Subcutaneous adipose tissue (tissue), 4 donors: ENCODE results near the gene IL22RA1. TPM values are rescaled to one million over a fixed set of nuclear protein-coding genes. Genes with fewer than 3 reads are reported as not detected.

Experiments
- CTCF ChIP-seq: fragments of 450-650 bp; IDR thresholded peaks from one replicate; pipeline ENCODE4 v1.5.1; 2016; ENCODE audit warnings: low read depth, mild to moderate bottlenecking, control low read depth, antibody characterized with exemption, moderate library complexity
- total RNA-seq, 4 donors: library from RNA; depleted of rRNA; stranded (reverse); fragments of >200 nt; gene quantifications; one replicate each; pipeline ENCODE4 v1.1.0, GENCODE V29; 2016

IL22RA1 gene
- total RNA-seq, 4 donors from 2014 or later = 0.19 TPM; not detected in 3

- no peak for TF ChIP-seq CTCF
Measured at GRCh38 chr1:24186031-24186710, 43.2 kb upstream of the IL22RA1 start.

GRCh38 chr1:24185076-24185475 is 42.1 kb upstream of the IL22RA1 start:
- no peak for TF ChIP-seq CTCF

GRCh38 chr1:24182061-24182460 is 39.1 kb upstream of the IL22RA1 start:
- no peak for TF ChIP-seq CTCF

GRCh38 chr1:24181619-24182018 is 38.7 kb upstream of the IL22RA1 start:
- no peak for TF ChIP-seq CTCF

- no peak for TF ChIP-seq CTCF
Measured at GRCh38 chr1:24180676-24181075, 37.7 kb upstream of the IL22RA1 start.

DNA sequence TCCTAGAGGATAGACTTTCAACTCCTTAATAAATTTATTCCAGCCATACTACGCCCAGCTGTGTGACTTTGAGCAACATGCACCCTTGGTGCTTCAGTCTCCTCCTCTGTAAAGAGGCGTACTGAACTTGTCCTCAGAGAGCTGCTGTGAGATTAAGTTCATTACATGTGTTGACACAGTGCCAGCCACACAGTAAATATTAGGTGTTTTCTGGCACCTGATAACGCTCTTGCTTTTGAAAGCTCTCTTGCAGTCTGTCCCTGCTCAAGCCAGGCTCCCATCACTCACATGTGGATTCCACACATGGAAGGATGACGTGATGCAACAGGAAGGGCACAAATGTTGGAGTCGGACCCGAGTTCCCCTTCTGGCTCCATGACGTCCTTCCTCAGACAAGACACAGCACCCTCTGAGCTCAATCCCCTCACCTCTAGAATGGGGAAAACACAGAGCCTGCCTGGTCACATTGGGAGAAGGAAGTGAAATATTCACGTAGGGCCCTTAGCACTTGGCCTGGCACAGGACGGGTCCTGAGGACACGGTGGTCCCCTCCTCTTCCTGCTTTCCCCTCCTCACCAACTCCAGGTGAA is 36.4 kb upstream of the IL22RA1 start:
- TF ChIP-seq CTCF = no peak

DNA sequence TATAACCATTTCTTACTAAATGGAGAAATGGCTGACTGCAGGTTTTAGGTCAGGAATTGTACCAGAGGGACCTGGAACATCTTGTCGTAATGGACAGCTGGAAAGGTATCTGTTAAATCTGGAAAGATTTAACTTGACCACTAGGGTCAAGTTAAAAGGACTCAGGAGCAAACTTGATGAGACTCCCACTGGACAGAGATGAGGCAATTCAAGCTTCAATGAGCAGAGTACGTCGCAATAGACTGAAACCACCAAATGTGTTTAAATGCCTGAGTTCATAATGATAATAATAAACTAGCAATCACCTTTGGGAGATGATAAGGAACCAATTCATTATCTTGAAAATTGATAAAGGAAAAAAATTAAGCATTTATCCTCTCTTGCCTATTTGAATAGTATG is 35.5 kb upstream of the IL22RA1 start:
- no peak for TF ChIP-seq CTCF
